Measurements from ENCODE around the gene SEMA4G. TPM values are rescaled to one million over a fixed set of nuclear protein-coding genes. Genes with fewer than 3 reads are reported as not detected.

SEMA4G gene
- polyA plus RNA-seq, 1 donor from 2014 or later, result 1.7 TPM

GRCh38 chr10:100962351-100963080 lies 6.8 kb upstream of the SEMA4G start:
- Histone ChIP-seq H3K27ac (ENCODE audit: low read length) (no peak overlapping the region), H3K79me2 (replicated peaks; ENCODE audit: insufficient read depth, low read length) (no peaks in the 10 kb centered on the region), H3F3A (ENCODE audit: insufficient read depth, low read length, poor library complexity, severe bottlenecking) (no peaks in the 10 kb centered on the region), H2AFZ (ENCODE audit: low read depth, low read length) (no peak overlapping the region), H3K4me3 (ENCODE audit: low read length) (no peak overlapping the region), H3K9ac (ENCODE audit: low read length) (no peak overlapping the region), H3K4me2 (ENCODE audit: low read length) (no peak overlapping the region), H3K9me2 (ENCODE audit: insufficient read depth, low read length) (no peaks in the 10 kb centered on the region), H4K20me1 (ENCODE audit: insufficient read depth) (no peaks in the 10 kb centered on the region), H3K27me3 (ENCODE audit: insufficient read depth, low read depth, low read length) (no peaks in the 10 kb centered on the region), H3K36me3 (ENCODE audit: insufficient read depth, low read length) (peaks cover 13% of the 10 kb centered on the region), H3K9me3 (ENCODE audit: low read length) (no peaks in the 10 kb centered on the region)
- TF ChIP-seq MXI1 (conservative IDR thresholded peaks at IDR 0.05; ENCODE audit: poor library complexity, severe bottlenecking), result no peak
- TF ChIP-seq REST (IDR thresholded peaks at IDR 0.05; ENCODE audit: borderline replicate concordance), result no peak

- Histone ChIP-seq H3K27ac (ENCODE audit: low read length) (no peak overlapping the region), H3K36me3 (ENCODE audit: insufficient read depth, low read length) (peaks cover 13% of the 10 kb centered on the region), H3K4me2 (ENCODE audit: low read length) (no peak overlapping the region), H4K20me1 (ENCODE audit: insufficient read depth) (no peaks in the 10 kb centered on the region), H3K79me2 (replicated peaks; ENCODE audit: insufficient read depth, low read length) (no peaks in the 10 kb centered on the region), H3K9me2 (ENCODE audit: insufficient read depth, low read length) (no peaks in the 10 kb centered on the region), H3K27me3 (ENCODE audit: insufficient read depth, low read depth, low read length) (no peaks in the 10 kb centered on the region), H3K9me3 (ENCODE audit: low read length) (no peaks in the 10 kb centered on the region), H2AFZ (ENCODE audit: low read depth, low read length) (no peak overlapping the region), H3K9ac (ENCODE audit: low read length) (no peak overlapping the region), H3F3A (ENCODE audit: insufficient read depth, low read length, poor library complexity, severe bottlenecking) (no peaks in the 10 kb centered on the region), H3K4me3 (ENCODE audit: low read length) (no peak overlapping the region)
- TF ChIP-seq CTCF (IDR thresholded peaks at IDR 0.05; ENCODE audit: poor library complexity, severe bottlenecking) (no peak), SMC3 (conservative IDR thresholded peaks at IDR 0.05; ENCODE audit: poor library complexity) (no peak), EZH2 (IDR thresholded peaks at IDR 0.05; ENCODE audit: borderline replicate concordance, insufficient read depth, low read length, poor library complexity, severe bottlenecking) (no peak), TAF1 (IDR thresholded peaks at IDR 0.05; ENCODE audit: low read depth) (no peak), POLR2AphosphoS5 (IDR thresholded peaks at IDR 0.05) (no peak), MXI1 (conservative IDR thresholded peaks at IDR 0.05; ENCODE audit: poor library complexity, severe bottlenecking) (no peak), REST (IDR thresholded peaks at IDR 0.05; ENCODE audit: borderline replicate concordance) (no peak), RAD21 (conservative IDR thresholded peaks at IDR 0.05) (no peak), EP300 (conservative IDR thresholded peaks at IDR 0.05; ENCODE audit: poor library complexity, severe bottlenecking) (no peak)
These were observed 5.5 kb upstream of the SEMA4G start for GRCh38 chr10:100963826-100964225.
